Measurements from ENCODE around the gene BTAF1.

Gene BTAF1

GRCh38 chr10:92076722-92077121 is 153.2 kb downstream of the BTAF1 start:
- Histone ChIP-seq H3K79me2 (ENCODE audit: insufficient read depth, low read length) (no peaks in the 10 kb centered on the region), H3K9ac (ENCODE audit: low read length) (no peak overlapping the region), H2AFZ (ENCODE audit: low read length) (no peak overlapping the region), H4K20me1 (ENCODE audit: insufficient read depth, low read length) (no peaks in the 10 kb centered on the region), H3K27me3 (ENCODE audit: insufficient read depth, low read length) (no peaks in the 10 kb centered on the region), H3K4me2 (ENCODE audit: low read length) (no peak overlapping the region), H3K4me3 (ENCODE audit: low read depth, low read length, poor library complexity, severe bottlenecking) (no peak overlapping the region), H3K4me1 (ENCODE audit: insufficient read depth, low read length, severe bottlenecking) (no peaks in the 10 kb centered on the region), H3K36me3 (ENCODE audit: insufficient read depth, low read length) (no peaks in the 10 kb centered on the region), H3F3A (ENCODE audit: insufficient read depth, low read length) (no peaks in the 10 kb centered on the region), H3K9me2 (ENCODE audit: low read depth, low read length) (no peaks in the 10 kb centered on the region), H3K9me3 (ENCODE audit: low read length) (no peaks in the 10 kb centered on the region), H3K27ac (ENCODE audit: low read depth, low read length, poor library complexity, severe bottlenecking) (no peak overlapping the region)
- TF ChIP-seq EZH2 (IDR thresholded peaks at IDR 0.05; ENCODE audit: borderline replicate concordance, low read length) (no peak), CTCF (IDR thresholded peaks at IDR 0.05; ENCODE audit: low read length) (no peak)

GRCh38 chr10:92079003-92079402 is 155.4 kb downstream of the BTAF1 start:
- Histone ChIP-seq H3K9ac (ENCODE audit: low read length) (no peak overlapping the region), H4K20me1 (ENCODE audit: insufficient read depth, low read length) (no peaks in the 10 kb centered on the region), H3K9me3 (ENCODE audit: low read length) (no peaks in the 10 kb centered on the region), H3K4me2 (ENCODE audit: low read length) (no peak overlapping the region), H3F3A (ENCODE audit: insufficient read depth, low read length) (no peaks in the 10 kb centered on the region), H3K79me2 (ENCODE audit: insufficient read depth, low read length) (no peaks in the 10 kb centered on the region), H3K4me3 (ENCODE audit: low read depth, low read length, poor library complexity, severe bottlenecking) (no peak overlapping the region), H3K27ac (ENCODE audit: low read depth, low read length, poor library complexity, severe bottlenecking) (no peak overlapping the region), H3K36me3 (ENCODE audit: insufficient read depth, low read length) (no peaks in the 10 kb centered on the region), H3K27me3 (ENCODE audit: insufficient read depth, low read length) (no peaks in the 10 kb centered on the region), H3K4me1 (ENCODE audit: insufficient read depth, low read length, severe bottlenecking) (no peaks in the 10 kb centered on the region), H2AFZ (ENCODE audit: low read length) (no peak overlapping the region), H3K9me2 (ENCODE audit: low read depth, low read length) (no peaks in the 10 kb centered on the region)
- TF ChIP-seq EZH2 (IDR thresholded peaks at IDR 0.05; ENCODE audit: borderline replicate concordance, low read length) (no peak), CTCF (IDR thresholded peaks at IDR 0.05; ENCODE audit: low read length) (no peak)

Measured in OCI-LY1 (cell line).